Measurements from ENCODE around the gene BRIX1.

DNA sequence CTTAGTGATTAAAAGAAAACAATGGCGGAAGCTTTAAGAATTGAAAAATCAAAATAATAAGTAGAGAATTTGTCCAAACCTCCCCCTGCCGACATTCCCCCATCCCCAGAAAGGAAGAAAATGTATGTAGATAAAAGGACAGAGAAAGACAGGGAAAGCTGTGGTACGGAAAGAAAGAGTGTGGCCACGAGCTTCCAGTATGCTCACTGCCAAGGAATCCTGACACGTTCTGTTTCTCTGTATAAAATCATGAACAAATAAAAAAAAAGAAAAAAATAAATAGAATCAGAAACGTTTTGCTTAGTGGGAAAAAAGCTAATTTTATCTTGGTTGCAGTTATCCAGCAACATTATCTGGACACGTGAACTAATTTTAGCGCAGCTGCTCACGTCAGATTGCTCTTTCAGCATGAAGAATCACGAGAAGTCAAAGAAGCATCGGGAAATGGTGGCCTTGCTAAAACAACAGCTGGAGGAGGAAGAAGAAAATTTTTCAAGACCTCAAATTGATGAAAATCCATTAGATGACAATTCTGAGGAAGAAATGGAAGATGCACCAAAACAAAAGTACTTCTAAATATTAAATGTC lies 29.0 kb downstream of the BRIX1 start:
- TF ChIP-seq, protein P1, sequence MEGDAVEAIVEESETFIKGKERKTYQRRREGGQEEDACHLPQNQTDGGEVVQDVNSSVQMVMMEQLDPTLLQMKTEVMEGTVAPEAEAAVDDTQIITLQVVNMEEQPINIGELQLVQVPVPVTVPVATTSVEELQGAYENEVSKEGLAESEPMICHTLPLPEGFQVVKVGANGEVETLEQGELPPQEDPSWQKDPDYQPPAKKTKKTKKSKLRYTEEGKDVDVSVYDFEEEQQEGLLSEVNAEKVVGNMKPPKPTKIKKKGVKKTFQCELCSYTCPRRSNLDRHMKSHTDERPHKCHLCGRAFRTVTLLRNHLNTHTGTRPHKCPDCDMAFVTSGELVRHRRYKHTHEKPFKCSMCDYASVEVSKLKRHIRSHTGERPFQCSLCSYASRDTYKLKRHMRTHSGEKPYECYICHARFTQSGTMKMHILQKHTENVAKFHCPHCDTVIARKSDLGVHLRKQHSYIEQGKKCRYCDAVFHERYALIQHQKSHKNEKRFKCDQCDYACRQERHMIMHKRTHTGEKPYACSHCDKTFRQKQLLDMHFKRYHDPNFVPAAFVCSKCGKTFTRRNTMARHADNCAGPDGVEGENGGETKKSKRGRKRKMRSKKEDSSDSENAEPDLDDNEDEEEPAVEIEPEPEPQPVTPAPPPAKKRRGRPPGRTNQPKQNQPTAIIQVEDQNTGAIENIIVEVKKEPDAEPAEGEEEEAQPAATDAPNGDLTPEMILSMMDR (conservative IDR thresholded peaks at IDR 0.05; ENCODE audit: low read depth, low read length), result no peak
- TF ChIP-seq EZH2 (IDR thresholded peaks at IDR 0.05; ENCODE audit: borderline replicate concordance, low read depth, low read length, poor library complexity, severe bottlenecking), result no peak
